ENCODE measurements around the gene LSMEM2.
"Not testable (repeated sequence)": the region's sequence is repeated elsewhere in the genome, so short reads cannot be mapped to it uniquely, and the experiment has no call there.

LSMEM2 gene

DNA sequence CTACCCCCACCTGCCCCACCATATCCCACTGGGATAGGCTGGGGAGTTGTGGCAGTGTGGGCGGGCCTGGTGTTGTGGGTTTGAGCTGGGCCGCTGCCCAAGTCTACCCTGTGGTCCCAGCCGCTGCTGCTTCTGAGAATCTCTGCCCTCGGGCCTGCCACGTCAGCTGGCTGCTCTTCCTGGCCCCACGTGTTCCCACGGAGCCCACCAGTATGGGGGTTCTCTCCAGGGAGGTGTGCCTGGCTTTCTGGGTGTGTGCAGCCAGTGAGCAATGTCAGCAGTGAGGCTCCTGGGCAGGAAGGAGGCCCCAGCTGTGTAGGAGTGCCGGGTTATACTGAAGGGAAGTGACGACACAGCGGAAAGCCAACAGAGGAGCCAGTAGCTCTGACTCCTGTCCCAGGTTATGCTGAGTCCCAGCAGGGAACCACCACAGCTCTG, 32.4 kb upstream of the LSMEM2 start:
- peak; percentile 88 to 91 (median 89) for DNase-seq

- DNase-seq = peak in 1 of 3 donors; percentile 43
Observed at GRCh38 chr3:50248387-50248786, 30.5 kb upstream of the LSMEM2 start.

DNA sequence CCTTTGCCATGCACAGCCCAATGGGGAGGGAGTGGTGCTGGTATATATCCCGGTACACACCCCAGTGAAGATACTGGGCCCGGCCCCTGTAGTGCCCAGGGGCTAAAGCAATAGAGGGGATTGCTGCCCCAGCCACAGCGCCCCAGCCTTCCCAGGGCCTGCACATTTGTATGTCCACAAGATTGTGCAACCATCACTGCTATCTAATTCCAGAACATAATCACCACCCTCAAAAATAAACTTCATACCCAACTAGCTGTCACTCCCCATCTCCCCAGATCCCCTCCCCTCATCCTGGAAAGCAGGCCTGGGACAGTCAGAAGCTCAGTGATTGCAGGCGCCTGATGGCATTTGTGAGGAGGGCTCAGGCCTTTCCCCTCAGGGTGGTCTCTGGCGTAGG, 29.4 kb upstream of the LSMEM2 start:
- no peak for DNase-seq

- DNase-seq = no peak
Observed at GRCh38 chr3:50250514-50250913, 28.4 kb upstream of the LSMEM2 start.

- peak; percentile 66 to 73 (median 69) for DNase-seq
Observed at GRCh38 chr3:50251220-50251619, 27.7 kb upstream of the LSMEM2 start.

GRCh38 chr3:50254577-50255250, 24.2 kb upstream of the LSMEM2 start:
- peak; percentile 93 to 94 (median 94) for DNase-seq

DNA sequence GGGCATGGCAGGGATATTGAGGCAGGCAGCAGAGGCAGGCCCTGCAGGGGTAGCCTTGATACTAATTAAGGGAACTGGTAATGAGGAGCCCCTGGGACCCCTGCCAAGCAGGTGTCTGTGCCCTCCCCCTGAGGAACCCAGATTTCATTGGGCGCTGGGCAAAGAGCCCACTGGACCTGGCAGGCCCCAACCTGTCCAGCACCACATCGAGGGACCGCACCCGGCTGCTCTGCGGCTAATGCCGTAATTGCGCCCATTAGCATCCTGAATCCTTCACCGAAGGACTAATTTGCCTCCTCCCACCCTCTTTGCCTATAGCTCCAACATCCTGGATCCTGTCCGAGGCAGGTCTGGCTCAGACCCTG, 23.7 kb upstream of the LSMEM2 start:
- no peak for DNase-seq

DNA sequence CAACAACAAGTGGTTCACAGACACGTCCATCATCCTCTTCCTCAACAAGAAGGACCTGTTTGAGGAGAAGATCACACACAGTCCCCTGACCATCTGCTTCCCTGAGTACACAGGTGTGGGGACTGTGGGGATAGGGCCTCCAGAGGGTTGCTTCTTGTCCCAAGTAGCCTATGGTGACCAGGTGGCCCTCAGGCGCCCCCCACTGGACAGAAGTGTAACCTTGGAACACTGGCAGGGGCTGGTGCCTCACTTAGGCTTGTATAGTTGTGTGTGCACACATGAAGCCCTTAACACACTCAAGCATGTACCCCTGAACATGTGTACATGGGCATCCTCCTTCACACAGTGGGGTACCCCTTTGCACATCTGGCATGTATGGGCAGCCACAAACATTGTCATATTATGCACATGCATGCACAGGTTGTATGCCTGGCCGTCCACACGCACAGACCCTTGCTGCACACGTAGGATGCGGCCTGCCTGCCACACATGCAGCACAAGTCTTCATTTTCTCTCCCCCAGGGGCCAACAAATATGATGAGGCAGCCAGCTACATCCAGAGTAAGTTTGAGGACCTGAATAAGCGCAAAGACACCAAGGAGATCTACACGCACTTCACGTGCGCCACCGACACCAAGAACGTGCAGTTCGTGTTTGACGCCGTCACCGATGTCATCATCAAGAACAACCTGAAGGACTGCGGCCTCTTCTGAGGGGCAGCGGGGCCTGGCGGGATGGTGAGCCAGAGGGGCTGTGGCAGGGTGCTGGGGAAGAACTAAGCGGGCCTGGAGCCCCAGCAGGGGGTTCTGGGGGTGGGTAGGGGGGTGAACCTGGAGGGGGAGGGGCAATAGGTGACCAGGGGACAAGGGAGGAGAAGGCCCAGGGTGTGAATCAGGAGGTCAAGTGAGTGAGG, 21.7 kb upstream of the LSMEM2 start:
- DNase-seq = peak in 2 of 3 donors; percentile 50 to 65

- no peak for DNase-seq
Observed at GRCh38 chr3:50258029-50258680, 20.7 kb upstream of the LSMEM2 start.

DNA sequence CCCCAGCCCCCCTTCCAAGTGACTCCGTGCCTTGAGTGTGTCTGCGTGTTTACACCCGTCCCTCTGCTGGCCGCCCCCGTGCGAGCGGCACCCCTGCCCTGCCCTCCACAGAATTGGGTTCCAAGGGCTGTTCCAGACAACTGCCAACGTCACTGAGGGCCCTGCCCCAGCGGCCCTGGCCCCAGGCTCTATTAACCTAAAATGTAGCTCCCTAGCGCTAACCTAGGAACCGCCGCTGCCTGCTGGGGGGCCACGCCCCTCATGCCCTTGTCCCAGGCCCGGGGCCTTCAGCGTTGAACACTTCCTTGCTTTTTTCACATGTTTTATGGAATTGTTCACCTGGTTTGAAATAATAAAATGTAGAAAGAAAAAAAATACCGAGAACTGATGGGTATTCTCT, 19.9 kb upstream of the LSMEM2 start:
- no peak for DNase-seq

- no peak for DNase-seq
Observed at GRCh38 chr3:50259432-50260026, 19.4 kb upstream of the LSMEM2 start.

GRCh38 chr3:50260027-50260941, 18.6 kb upstream of the LSMEM2 start:
- DNase-seq = peak; percentile 94 to 97 (median 95)

- DNase-seq = no peak
Observed at GRCh38 chr3:50260942-50261441, 17.9 kb upstream of the LSMEM2 start.

GRCh38 chr3:50261505-50261904, 17.4 kb upstream of the LSMEM2 start:
- no peak for DNase-seq

- not testable (repeated sequence) for DNase-seq
Observed at GRCh38 chr3:50262200-50262599, 16.7 kb upstream of the LSMEM2 start.

DNA sequence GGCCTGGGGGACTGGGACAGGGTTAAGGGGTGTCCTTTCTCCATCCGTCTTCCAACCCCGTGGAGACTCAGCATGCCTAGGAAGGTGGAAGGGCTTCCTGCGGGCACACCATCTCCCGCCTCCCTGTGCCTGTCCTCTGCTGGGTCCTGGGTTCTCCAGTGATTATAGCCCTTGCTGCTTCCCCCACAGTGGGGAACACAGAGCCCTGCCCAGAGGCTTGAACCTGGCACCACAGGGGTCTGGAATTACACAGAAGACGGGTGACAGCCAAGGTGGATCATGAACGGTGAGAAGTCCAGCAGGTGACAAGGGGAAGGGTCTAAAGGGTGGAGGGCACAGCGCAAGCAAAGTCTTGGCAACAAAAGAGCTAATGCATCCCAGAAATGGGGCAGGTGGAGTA, 16.1 kb upstream of the LSMEM2 start:
- no peak for DNase-seq

DNA sequence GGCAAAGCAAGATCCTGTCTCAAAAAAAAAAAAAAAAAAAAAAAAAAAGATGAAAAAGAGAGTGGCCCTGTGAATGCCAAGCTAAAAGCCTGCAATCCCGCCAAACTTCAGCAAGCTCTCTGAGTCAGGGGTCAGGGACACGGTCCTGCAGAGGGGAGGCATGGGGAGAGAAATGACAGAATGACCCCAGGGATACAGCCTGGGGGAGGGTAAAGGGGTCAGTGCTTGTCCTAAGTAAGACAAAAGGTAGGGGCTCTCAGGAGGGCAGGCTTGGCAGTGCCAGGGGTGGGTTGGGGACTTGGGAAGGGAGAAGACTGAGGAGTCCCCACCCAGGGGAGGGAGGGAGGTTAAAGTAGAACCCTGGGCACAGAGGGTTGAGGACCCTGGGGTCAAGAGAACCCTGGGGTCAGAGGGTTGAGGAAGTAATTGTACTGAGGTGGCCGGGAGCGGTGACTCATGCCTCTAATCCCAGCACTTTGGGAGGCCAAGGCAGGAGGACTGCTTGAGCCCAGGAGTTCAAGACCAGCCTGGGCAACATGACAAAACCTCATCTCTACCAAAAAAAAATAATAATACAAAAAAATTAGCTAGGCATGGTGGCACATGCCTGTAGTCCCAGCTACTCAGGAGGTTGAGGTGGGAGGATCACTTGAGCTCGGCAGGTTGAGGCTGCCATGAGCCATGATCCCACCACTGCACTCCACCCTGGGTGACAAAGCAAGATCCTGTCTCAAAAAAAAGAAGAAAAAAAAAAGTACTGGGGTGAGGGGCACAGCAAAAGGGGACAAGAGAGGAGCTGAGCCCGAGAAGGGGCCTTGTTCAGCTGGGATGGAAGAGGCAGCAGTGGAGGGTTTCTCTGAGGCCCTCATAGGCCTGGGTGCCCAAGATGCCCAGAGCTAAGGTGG, 15.2 kb upstream of the LSMEM2 start:
- no peak for DNase-seq

DNA sequence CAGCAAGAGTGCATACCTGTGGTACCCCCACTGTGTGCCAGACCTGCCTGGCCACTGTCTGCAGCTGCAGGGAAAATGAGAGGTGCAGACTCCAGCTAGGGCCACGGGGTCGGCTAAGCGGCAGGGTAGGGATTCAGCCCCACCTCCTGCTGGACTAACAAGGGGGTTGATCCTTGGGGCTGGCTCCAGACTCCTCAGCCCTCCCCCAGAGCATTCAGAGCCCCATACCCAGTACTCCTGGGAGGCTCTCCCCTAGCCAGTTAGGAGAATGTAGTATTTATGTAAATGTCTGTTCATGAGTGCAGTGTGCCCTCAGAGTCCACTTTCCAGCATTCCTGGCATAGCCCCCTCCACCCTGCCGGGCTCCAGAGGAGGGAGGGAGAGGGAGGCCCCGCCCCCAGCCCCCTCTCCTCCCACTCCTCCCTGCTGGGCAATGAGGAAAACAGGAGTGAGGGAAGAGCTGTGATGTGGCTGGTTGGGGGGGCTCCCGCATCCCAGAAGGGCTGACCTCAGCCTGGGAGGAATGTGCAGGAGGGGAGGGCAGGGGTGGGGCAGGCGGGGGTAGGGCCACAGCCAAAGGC, 14.4 kb upstream of the LSMEM2 start:
- no peak for DNase-seq

- no peak for DNase-seq
Observed at GRCh38 chr3:50264964-50265485, 13.9 kb upstream of the LSMEM2 start.

DNA sequence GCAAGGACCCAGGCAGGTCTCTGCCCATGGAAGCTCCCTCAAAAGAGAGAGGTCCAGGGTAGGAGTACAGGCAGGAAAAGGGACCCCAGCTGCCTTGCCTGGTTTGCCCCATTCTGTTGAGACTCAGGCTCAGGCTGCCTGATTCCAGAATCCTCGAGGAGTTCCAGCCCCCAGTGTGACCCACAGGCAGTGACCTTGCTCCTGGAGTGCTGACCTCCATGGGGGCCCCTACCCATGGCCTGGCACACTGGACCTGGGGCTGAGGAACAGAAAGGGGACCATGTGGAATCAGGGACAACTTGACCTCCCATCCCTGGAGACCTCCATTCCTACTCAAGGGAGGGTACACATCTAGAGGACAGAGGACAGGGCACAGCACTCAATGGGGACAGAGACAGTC, 13.3 kb upstream of the LSMEM2 start:
- DNase-seq = no peak

All from suppressor macrophage treated with lipopolysaccharide for 1 hour (primary cell).